ENCODE measurements around the gene MYOCOS. TPM values are rescaled to one million over a fixed set of nuclear protein-coding genes. Genes with fewer than 3 reads are reported as not detected.
"Not testable (repeated sequence)": the region's sequence is repeated elsewhere in the genome, so short reads cannot be mapped to it uniquely, and the experiment has no call there.

MYOCOS gene
- total RNA-seq, 1 experiment from 2014 or later = not detected

- ChIA-PET CTCF (no interaction called here), POLR2A (ENCODE audit: unreplicated experiment) (no interaction called here)
- Histone ChIP-seq H3K27me3 (ENCODE audit: insufficient read depth, low read depth) (no peaks in the 10 kb centered on the region), H2AFZ (no peak overlapping the region), H3K4me1 (replicated peaks; ENCODE audit: insufficient read depth) (no peaks in the 10 kb centered on the region), H3K4me2 (no peak overlapping the region), H3K36me3 (ENCODE audit: low read depth) (no peaks in the 10 kb centered on the region), H3K79me2 (ENCODE audit: low read depth) (no peaks in the 10 kb centered on the region), H3F3A (ENCODE audit: insufficient read depth, low read depth) (no peaks in the 10 kb centered on the region), H3K27ac (no peak overlapping the region), H3K4me3 (no peak overlapping the region), H4K20me1 (ENCODE audit: insufficient read depth) (no peaks in the 10 kb centered on the region), H3K9me3 (ENCODE audit: insufficient read depth, low read depth) (no peaks in the 10 kb centered on the region), H3K9me2 (ENCODE audit: insufficient read depth) (no peaks in the 10 kb centered on the region)
- no TSS peak for BruUV-seq (replicated peaks)
- intact Hi-C loops (cut with micrococcal nuclease; ENCODE audit: unreplicated experiment) = no loop called here
- no peak for DNase-seq
- TF ChIP-seq CTCF (conservative IDR thresholded peaks at IDR 0.05) (no peak; the same call in 1 of the 2 replicates), EZH2 (IDR thresholded peaks at IDR 0.05; ENCODE audit: low read depth) (no peak)
Measured at GRCh38 chr1:171655746-171656116, 33.7 kb downstream of the MYOCOS start.

- H3K27ac ChIP-seq; H3K9me3 ChIP-seq (ENCODE audit: insufficient read depth, low read depth); H3K9me2 ChIP-seq (ENCODE audit: insufficient read depth); intact Hi-C loops (cut with micrococcal nuclease; ENCODE audit: unreplicated experiment); H3K27me3 ChIP-seq (ENCODE audit: insufficient read depth, low read depth); H2AFZ ChIP-seq; CTCF ChIA-PET; H3K4me2 ChIP-seq; H3K4me1 ChIP-seq (replicated peaks; ENCODE audit: insufficient read depth); H3K79me2 ChIP-seq (ENCODE audit: low read depth); POLR2A ChIA-PET (ENCODE audit: unreplicated experiment); H4K20me1 ChIP-seq (ENCODE audit: insufficient read depth); DNase-seq; H3K4me3 ChIP-seq; H3K36me3 ChIP-seq (ENCODE audit: low read depth); H3F3A ChIP-seq (ENCODE audit: insufficient read depth, low read depth); BruUV-seq (replicated peaks): not testable (repeated sequence)
Measured at GRCh38 chr1:171656206-171656605, 34.2 kb downstream of the MYOCOS start.

GRCh38 chr1:171661076-171661650 lies 39.1 kb downstream of the MYOCOS start:
- H3K9me2 ChIP-seq (ENCODE audit: insufficient read depth) = no peaks in the 10 kb centered on the region
- H3F3A ChIP-seq (ENCODE audit: insufficient read depth, low read depth) = no peaks in the 10 kb centered on the region
- H2AFZ ChIP-seq = 0 out of 2 replicates have a peak overlapping the region, but pooled peaks have one; percentile 19
- H4K20me1 ChIP-seq (ENCODE audit: insufficient read depth) = no peaks in the 10 kb centered on the region
- CTCF ChIA-PET = no interaction called here
- no peak overlapping the region for H3K4me3 ChIP-seq
- H3K27ac ChIP-seq = no peak overlapping the region
- H3K36me3 ChIP-seq (ENCODE audit: low read depth) = no peaks in the 10 kb centered on the region
- peak in 1 of 2 experiments; percentile 37 for DNase-seq
- H3K4me1 ChIP-seq (replicated peaks; ENCODE audit: insufficient read depth) = peaks cover 6% of the 10 kb centered on the region; the same call in 1 of the 2 replicates
- no peaks in the 10 kb centered on the region for H3K79me2 ChIP-seq (ENCODE audit: low read depth)
- no peak for TF ChIP-seq EZH2 (IDR thresholded peaks at IDR 0.05; ENCODE audit: low read depth)
- TF ChIP-seq CTCF (conservative IDR thresholded peaks at IDR 0.05) = no peak
- POLR2A ChIA-PET (ENCODE audit: unreplicated experiment) = interaction anchor here (0.6 kb wide), 1 partner anchor 120 kb away, joined by 3 read pairs; the partner anchor contains the start of gene METTL13
- BruUV-seq (replicated peaks) = no TSS peak
- intact Hi-C loops (cut with micrococcal nuclease; ENCODE audit: unreplicated experiment) = no loop called here
- H3K27me3 ChIP-seq (ENCODE audit: insufficient read depth, low read depth) = no peaks in the 10 kb centered on the region
- H3K9me3 ChIP-seq (ENCODE audit: insufficient read depth, low read depth) = no peaks in the 10 kb centered on the region
- peak overlapping the region; percentile 26; the same call in 1 of the 2 replicates for H3K4me2 ChIP-seq

Data from PC-9 (cell line).